IMR-90 (cell line): ENCODE results near the gene VDAC2. TPM values are rescaled to one million over a fixed set of nuclear protein-coding genes. Genes with fewer than 3 reads are reported as not detected.
A peak's percentile ranks its signal among the peaks of the same experiment; 100 is the strongest.

ENCODE experiments used
- ATAC-seq: fragments of 200-7000 bp; cut with Tn5 transposase; 2 replicates; pipeline ENCODE4 v1.9.1; 2020; ENCODE audit warnings: low read depth, mild to moderate bottlenecking, moderate library complexity
- BruUV-seq: library from RNA; stranded (reverse); fragments of 400-500 nt; replicated peaks from 2 replicates; lab custom pipeline; 2021; lab: Mats Ljungman, UMichigan
- CTCF ChIA-PET: fragments of 300-600 bp; formaldehyde crosslinking; extraction: SDS; loops from one replicate; lab custom pipeline; 2021; ENCODE audit warnings: antibody characterized with exemption; lab: Yijun Ruan, JAX
- POLR2A ChIA-PET: fragments of 300-600 bp; sonication (Branson Sonifier 250); formaldehyde crosslinking; loops from one replicate; lab custom pipeline; 2022; ENCODE audit warnings: antibody characterized with exemption; ENCODE audit not compliant: unreplicated experiment; lab: Charles Lee
- DNase-seq: peaks from one replicate; pipeline ENCODE4 v3.0.0; 2013
- H2AFZ ChIP-seq: replicated peaks from 2 replicates; pipeline ENCODE3; 2013; ENCODE audit warnings: low read length, mild to moderate bottlenecking; ENCODE audit not compliant: poor library complexity
- H2AK5ac ChIP-seq: 2 replicates; pipeline ENCODE4 v1.6.1; 2013; ENCODE audit warnings: low read depth, low read length, inconsistent platforms
- H2AK9ac ChIP-seq: replicated peaks from 2 replicates; pipeline ENCODE3; 2013; ENCODE audit warnings: mild to moderate bottlenecking, low read depth, low read length, moderate library complexity; ENCODE audit not compliant: poor library complexity
- H2BK120ac ChIP-seq: 2 replicates; pipeline ENCODE4 v1.6.1; 2013; ENCODE audit warnings: low read depth, low read length, inconsistent platforms
- H2BK15ac ChIP-seq: 3 replicates; pipeline ENCODE4 v1.6.1; 2013; ENCODE audit warnings: low read depth, low read length, inconsistent platforms
- H2BK20ac ChIP-seq: 2 replicates; pipeline ENCODE4 v1.6.1; 2013; ENCODE audit warnings: low read depth, mild to moderate bottlenecking, inconsistent platforms, low read length, moderate library complexity
- H2BK5ac ChIP-seq: 2 replicates; pipeline ENCODE4 v1.6.1; 2013; ENCODE audit warnings: mild to moderate bottlenecking, low read depth, low read length, inconsistent platforms; ENCODE audit not compliant: poor library complexity, severe bottlenecking
- H3K14ac ChIP-seq: replicated peaks from 2 replicates; pipeline ENCODE4 v1.6.1; 2013; ENCODE audit warnings: low read depth, low read length, inconsistent platforms
- H3K18ac ChIP-seq: 2 replicates; pipeline ENCODE4 v1.6.1; 2013; ENCODE audit warnings: low read depth, low read length, control low read depth
- H3K23ac ChIP-seq: 2 replicates; pipeline ENCODE4 v1.6.1; 2013; ENCODE audit warnings: low read depth, low read length, inconsistent platforms
- H3K27ac ChIP-seq: 2 replicates; pipeline ENCODE4 v1.5.1; 2013; ENCODE audit warnings: mild to moderate bottlenecking, control low read depth, low read length; ENCODE audit not compliant: insufficient read depth
- H3K27me3 ChIP-seq: 2 replicates; pipeline ENCODE4 v1.6.1; 2013; ENCODE audit warnings: low read length; ENCODE audit not compliant: control insufficient read depth, insufficient read depth
- H3K36me3 ChIP-seq: 2 replicates; pipeline ENCODE4 v1.6.1; 2013; ENCODE audit warnings: low read length, mixed read lengths; ENCODE audit not compliant: control insufficient read depth, insufficient read depth
- H3K4ac ChIP-seq: 2 replicates; pipeline ENCODE4 v1.6.1; 2013; ENCODE audit warnings: low read depth, low read length, inconsistent platforms
- H3K4me1 ChIP-seq: 2 replicates; pipeline ENCODE4 v1.6.1; 2013; ENCODE audit warnings: low read length, mixed read lengths; ENCODE audit not compliant: control insufficient read depth, insufficient read depth
- H3K4me2 ChIP-seq: 2 replicates; pipeline ENCODE4 v1.6.1; 2013; ENCODE audit warnings: low read depth, mild to moderate bottlenecking, control low read depth, low read length, moderate library complexity
- H3K4me3 ChIP-seq: 2 replicates; pipeline ENCODE4 v1.5.1; 2013; ENCODE audit warnings: low read depth, mild to moderate bottlenecking, control low read depth, low read length, moderate library complexity; ENCODE audit not compliant: insufficient read depth
- H3K56ac ChIP-seq: 2 replicates; pipeline ENCODE4 v1.6.1; 2013; ENCODE audit warnings: low read length, inconsistent platforms; ENCODE audit not compliant: insufficient read depth; ENCODE audit errors: extremely low read depth
- H3K79me1 ChIP-seq, 2 experiments: 2 replicates each; pipeline ENCODE4 v1.6.1; 2013; ENCODE audit warnings: low read length in 2 of 2, inconsistent platforms in 1 of 2, low read depth in 1 of 2
- H3K9ac ChIP-seq: 2 replicates; pipeline ENCODE4 v1.6.1; 2013; ENCODE audit warnings: low read depth, low read length, control low read depth
- H3K9me1 ChIP-seq: 2 replicates; pipeline ENCODE4 v1.6.1; 2013; ENCODE audit warnings: low read length, inconsistent platforms; ENCODE audit not compliant: insufficient read depth
- H3K9me3 ChIP-seq: 2 replicates; pipeline ENCODE4 v1.6.1; 2013; ENCODE audit warnings: low read length; ENCODE audit not compliant: control insufficient read depth, insufficient read depth
- H4K20me1 ChIP-seq: 2 replicates; pipeline ENCODE4 v1.6.1; 2013; ENCODE audit warnings: low read length, inconsistent platforms; ENCODE audit not compliant: insufficient read depth
- H4K5ac ChIP-seq: 2 replicates; pipeline ENCODE4 v1.6.1; 2013; ENCODE audit warnings: mild to moderate bottlenecking, low read depth, low read length, control low read depth
- H4K8ac ChIP-seq, 2 experiments: 2 replicates each; pipeline ENCODE4 v1.6.1; 2013; ENCODE audit warnings: low read depth in 2 of 2, low read length in 2 of 2, control low read depth in 1 of 2, inconsistent platforms in 1 of 2
- H4K91ac ChIP-seq: 2 replicates; pipeline ENCODE4 v1.6.1; 2013; ENCODE audit warnings: low read depth, low read length, inconsistent platforms; ENCODE audit not compliant: insufficient read depth
- FOS ChIP-seq: fragments of 150-350 bp; IDR thresholded peaks from 2 replicates; pipeline ENCODE4 v1.6.1; 2016; ENCODE audit warnings: low read depth, low read length
- MAFK ChIP-seq: IDR thresholded peaks from 2 replicates; pipeline ENCODE4 v1.6.1; 2012; ENCODE audit warnings: low read depth, low read length, improper control_type of control experiment
- MAZ ChIP-seq: IDR thresholded peaks from 2 replicates; pipeline ENCODE4 v1.6.1; 2012; ENCODE audit warnings: low read depth, mild to moderate bottlenecking, low read length, improper control_type of control experiment, moderate library complexity, borderline replicate concordance
- MXI1 ChIP-seq: IDR thresholded peaks from 2 replicates; pipeline ENCODE4 v1.6.1; 2012; ENCODE audit warnings: low read depth, mild to moderate bottlenecking, low read length, moderate library complexity, borderline replicate concordance
- RCOR1 ChIP-seq: IDR thresholded peaks from 2 replicates; pipeline ENCODE4 v1.6.1; 2012; ENCODE audit warnings: mild to moderate bottlenecking, low read length, improper control_type of control experiment; ENCODE audit not compliant: insufficient replicate concordance
- RFX5 ChIP-seq: IDR thresholded peaks from 2 replicates; pipeline ENCODE4 v1.8.0; 2012; ENCODE audit warnings: low read depth, mild to moderate bottlenecking, low read length, moderate library complexity
- SMC3 ChIP-seq: fragments of 150-350 bp; IDR thresholded peaks from 2 replicates; pipeline ENCODE4 v1.6.1; 2016; ENCODE audit warnings: low read depth, mild to moderate bottlenecking, antibody characterized with exemption, low read length, moderate library complexity
- WGBS, 2 experiments: methylation state at CpG; one replicate each; pipeline versions ENCODE4 v1.1.5 to v1.1.7; 2013; ENCODE audit warnings: missing lambda C conversion rate in 2 of 2; ENCODE audit not compliant: insufficient read length in 1 of 2; ENCODE audit errors: extremely low coverage in 2 of 2; 5-methylcytosine and 5-hydroxymethylcytosine counted together
- dilution Hi-C: fragments of 300-500 bp; cut with HindIII; formaldehyde crosslinking; loops from one replicate; pipeline ENCODE4 v1.14.3; 2018; ENCODE audit warnings: low sequenced_read_pairs; ENCODE audit not compliant: unreplicated experiment
- in situ Hi-C: fragments of 300-500 bp; cut with MboI; formaldehyde crosslinking; loops from 3 replicates; pipeline ENCODE4 v1.14.3; 2019; ENCODE audit warnings: low sequenced_read_pairs, inconsistent platforms, mixed read lengths
- intact Hi-C: fragments of 100-400 bp; cut with micrococcal nuclease; formaldehyde crosslinking; loops from 2 replicates; pipeline ENCODE4 v1.10.0; 2022
- polyA plus RNA-seq, 3 experiments: library from polyadenylated mRNA; depleted of rRNA; stranded (reverse); fragments of >200 nt; gene quantifications; 2 replicates each; pipeline ENCODE4 v1.2.3, GENCODE V29; 2012; ENCODE audit warnings: low replicate concordance in 1 of 3
- total RNA-seq: library from RNA; depleted of rRNA; stranded (reverse); fragments of >200 nt; gene quantifications from 2 replicates; pipeline ENCODE4 v1.2.3, GENCODE V29; 2012

Gene VDAC2
- total and polyA plus RNA-seq, 2 of the 4 experiments (the other 2 are of a cell fraction): 122 to 139 TPM

DNA sequence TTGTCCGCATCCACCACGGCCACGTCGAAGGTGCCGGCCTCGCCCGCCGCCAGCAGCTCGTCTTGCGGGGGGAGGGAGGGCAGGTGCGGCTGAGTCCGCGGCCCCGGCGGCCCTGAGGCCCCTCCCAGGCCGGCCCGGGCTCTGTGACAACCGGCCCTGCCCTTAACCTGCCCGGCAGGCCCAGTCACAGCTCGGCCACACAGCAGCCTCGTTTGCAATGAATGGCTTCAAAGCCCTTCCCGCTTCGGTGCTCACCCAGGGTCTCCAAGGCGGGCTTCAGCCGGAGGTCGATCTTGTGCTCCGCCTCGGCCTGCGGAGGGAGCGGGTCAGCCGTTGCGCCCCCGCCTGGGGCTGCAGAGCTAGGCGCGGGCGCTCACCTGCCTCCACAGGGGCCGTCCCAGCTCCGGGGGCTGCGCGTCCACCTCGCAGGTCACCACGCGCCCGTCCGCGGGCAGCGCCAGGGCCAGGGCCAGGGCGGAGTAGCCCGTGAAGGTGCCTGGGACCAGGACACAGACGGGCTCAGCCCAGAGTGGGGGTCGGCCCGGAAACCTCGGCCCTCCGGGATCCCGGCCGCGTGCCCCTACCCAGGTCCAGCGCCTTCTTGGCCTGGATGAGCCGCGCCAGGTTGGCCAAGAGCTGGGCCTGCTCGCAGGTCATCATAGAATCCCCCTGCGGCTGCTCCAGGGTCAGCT is 24.2 kb downstream of the VDAC2 start:
- in situ Hi-C loops: loop anchor here (5.0 to 10.0 kb wide), 3 partner anchors 123 to 990 kb away; partner anchors contain the start of gene SAMD8
- H2AK5ac ChIP-seq: 0 out of 2 replicates have a peak overlapping the region, but pooled peaks have one; percentile 11
- no peak overlapping the region for H2BK20ac ChIP-seq
- peak overlapping the region; percentile 90 for H2AFZ ChIP-seq
- H3K4ac ChIP-seq: peak overlapping the region; percentile 64
- peaks cover 4 to 26% of the 10 kb centered on the region in 2 experiments; a peak in 3 of 4 replicates for H3K79me1 ChIP-seq
- peak overlapping the region; percentile 72 to 82 for H4K8ac ChIP-seq
- peaks cover 16% of the 10 kb centered on the region for H3K36me3 ChIP-seq
- H3K18ac ChIP-seq: peak overlapping the region; percentile 51
- H3K4me1 ChIP-seq: peaks cover 10% of the 10 kb centered on the region
- H3K4me3 ChIP-seq: peak overlapping the region; percentile 57
- DNase-seq: no peak
- peak overlapping the region; percentile 73 for H3K4me2 ChIP-seq
- dilution Hi-C loops: no loop called here
- no peak overlapping the region; the same call in 1 of the 3 replicates for H2BK15ac ChIP-seq
- peaks cover 23% of the 10 kb centered on the region for H4K20me1 ChIP-seq
- TF ChIP-seq SMC3 (no peak), FOS (no peak), RCOR1 (no peak), MAZ (no peak), MAFK (no peak), MXI1 (no peak), RFX5 (no peak)
- H3K9me1 ChIP-seq: peaks cover 4% of the 10 kb centered on the region; the same call in 1 of the 2 replicates
- H3K27me3 ChIP-seq: no peaks in the 10 kb centered on the region
- H3K27ac ChIP-seq: peak overlapping the region; percentile 25
- H3K14ac ChIP-seq: peak overlapping the region; percentile 58
- H4K5ac ChIP-seq: peak overlapping the region; percentile 52; the same call in 1 of the 2 replicates
- peak overlapping the region; percentile 34 for H2BK120ac ChIP-seq
- intact Hi-C loops: loop anchor here (5.0 to 10.0 kb wide), 6 partner anchors 67 to 1090 kb away; partner anchors contain the start of gene KAT6B
- peak overlapping the region; percentile 54 for H3K9ac ChIP-seq
- ATAC-seq: no peak
- peak overlapping the region; percentile 59 for H4K91ac ChIP-seq
- H2AK9ac ChIP-seq: peak overlapping the region; percentile 91
- ChIA-PET CTCF (interaction anchor here (0.6 to 1.6 kb wide), 2 partner anchors 47 to 67 kb away, joined by 3 to 7 read pairs; no protein-coding TSS in a partner anchor), POLR2A (no interaction called here)
- H3K56ac ChIP-seq: no peak overlapping the region; the same call in 1 of the 2 replicates
- H3K23ac ChIP-seq: peak overlapping the region; percentile 55; the same call in 1 of the 2 replicates
- BruUV-seq: no TSS peak
- peak overlapping the region; percentile 16 for H2BK5ac ChIP-seq
- no peaks in the 10 kb centered on the region for H3K9me3 ChIP-seq
- 5% methylated on average over 45 of the region's 62 CpGs; no CpG with 5 or more reads in 1 of the 2 experiments for WGBS, 2 experiments
